K562 (cell line): ENCODE data around the gene SHANK1. TPM values are rescaled to one million over a fixed set of nuclear protein-coding genes. Genes with fewer than 3 reads are reported as not detected.

ENCODE experiments used
- CTCFL ChIP-seq: IDR thresholded peaks from 2 replicates; pipeline ENCODE4 v1.6.1; 2011; ENCODE audit warnings: borderline replicate concordance, low read depth, mild to moderate bottlenecking, moderate library complexity, low read length; ENCODE audit not compliant: insufficient read depth, poor library complexity, severe bottlenecking
- DEAF1 ChIP-seq: fragments of 450-650 bp; formaldehyde crosslinking; IDR thresholded peaks from 2 replicates; pipeline ENCODE4 v1.4.0; 2020; ENCODE audit warnings: mild to moderate bottlenecking, moderate library complexity
- FUS ChIP-seq: fragments of 200-400 bp; formaldehyde crosslinking; optimal IDR thresholded peaks from 2 replicates; pipeline ENCODE3; 2017; ENCODE audit warnings: low read depth, low read length
- LARP7 ChIP-seq: fragments of 450-650 bp; IDR thresholded peaks from 2 replicates; pipeline ENCODE4 v1.6.1; 2016
- MCM5 ChIP-seq: fragments of 450-650 bp; IDR thresholded peaks from 2 replicates; pipeline ENCODE4 v1.6.1; 2016; ENCODE audit warnings: low read depth
- MEF2A ChIP-seq: IDR thresholded peaks from 2 replicates; pipeline ENCODE4 v1.6.1; 2011; ENCODE audit warnings: low read depth, mild to moderate bottlenecking, low read length, moderate library complexity; ENCODE audit not compliant: control insufficient read depth
- NBN ChIP-seq: fragments of 450-650 bp; IDR thresholded peaks from 2 replicates; pipeline ENCODE4 v1.6.1; 2016; ENCODE audit warnings: low read depth, mild to moderate bottlenecking
- NCOA2 ChIP-seq, 2 experiments: fragments of 450-650 bp; IDR thresholded peaks; 2 replicates each; pipeline ENCODE4 v1.6.1; 2018; ENCODE audit warnings: mild to moderate bottlenecking in 2 of 2, moderate library complexity in 1 of 2; ENCODE audit not compliant: partially characterized antibody in 2 of 2
- NFXL1 ChIP-seq: fragments of 450-650 bp; formaldehyde crosslinking; IDR thresholded peaks from 2 replicates; pipeline ENCODE4 v1.4.0; 2021; ENCODE audit warnings: mild to moderate bottlenecking
- RBM22 ChIP-seq: fragments of 200-400 bp; formaldehyde crosslinking; IDR thresholded peaks from 2 replicates; pipeline ENCODE4 v1.6.1; 2018; ENCODE audit warnings: low read length, low read depth; ENCODE audit not compliant: poor library complexity, severe bottlenecking
- SIRT6 ChIP-seq: IDR thresholded peaks from one replicate; pipeline ENCODE4 v1.6.1; 2012; ENCODE audit warnings: low read depth, mild to moderate bottlenecking, control low read depth, inconsistent platforms, low read length, moderate library complexity
- SMARCC2 ChIP-seq: fragments of 450-650 bp; IDR thresholded peaks from 2 replicates; pipeline ENCODE4 v1.6.1; 2017; ENCODE audit warnings: antibody characterized with exemption, moderate library complexity, mild to moderate bottlenecking, low read depth
- SOX6 ChIP-seq: fragments of 450-650 bp; IDR thresholded peaks from 2 replicates; pipeline ENCODE4 v1.6.1; 2014; ENCODE audit warnings: mild to moderate bottlenecking
- ZBTB11 ChIP-seq, 3 experiments: fragments of 200-800 bp in 1 of 3; fragments of 250-450 bp in 1 of 3; fragments of 450-650 bp in 1 of 3; sonication (Bioruptor Pico) in 1 of 3; sonication (Bioruptor generic) in 1 of 3; formaldehyde crosslinking in 1 of 3; IDR thresholded peaks; 2 replicates each; pipeline versions ENCODE4 v1.6.1 to v1.8.0; 2016 to 2022; ENCODE audit warnings: mild to moderate bottlenecking in 2 of 3, missing genetic modification characterization in 2 of 3, missing compliant biosample characterization in 1 of 3, moderate library complexity in 1 of 3
- ZBTB7A ChIP-seq: IDR thresholded peaks from 2 replicates; pipeline ENCODE4 v1.6.1; 2011; ENCODE audit warnings: low read depth, mild to moderate bottlenecking, low read length, moderate library complexity, borderline replicate concordance; ENCODE audit not compliant: control insufficient read depth
- ZFP1 ChIP-seq: fragments of 450-650 bp; formaldehyde crosslinking; IDR thresholded peaks from 2 replicates; pipeline ENCODE4 v1.4.0; 2020; ENCODE audit warnings: mild to moderate bottlenecking, mixed read lengths
- ZNF398 ChIP-seq: fragments of 250-450 bp; sonication (Bioruptor Pico); IDR thresholded peaks from 2 replicates; pipeline ENCODE4 v1.8.0; 2021; ENCODE audit warnings: moderate library complexity, mild to moderate bottlenecking, inconsistent platforms
- polyA plus RNA-seq, 8 experiments: library from polyadenylated mRNA; depleted of rRNA in 4 of 8; stranded (reverse) in 5 of 8; unstranded in 3 of 8; fragments of >200 nt; fragmentation: Nextera tagmentation in 2 of 8; fragmentation: Illumina TruSeq in 1 of 8; extraction: Ambion mirVana in 2 of 8; extraction: Trizol in 1 of 8; gene quantifications; 2 replicates each; pipeline versions ENCODE4 v1.2.1 to v1.2.3, GENCODE V29; 2011 to 2014; ENCODE audit warnings: inconsistent platforms in 1 of 8, missing spikeins in 1 of 8
- total RNA-seq, 7 experiments: library from RNA; depleted of rRNA in 6 of 7; stranded (reverse); fragments of >200 nt in 6 of 7; fragmentation: Illumina TruSeq in 2 of 7; extraction: Trizol in 2 of 7; gene quantifications; 2 replicates each; pipeline versions ENCODE4 v1.2.1 to v1.2.3, GENCODE V29; 2011 to 2021; ENCODE audit warnings: low replicate concordance in 1 of 7

SHANK1 gene
- total and polyA plus RNA-seq, 9 of the 15 experiments (the other 6 are each of a cell fraction or from before 2014, with no cell fraction given) = 0.33 to 1.3 (median 0.55) TPM; not detected in 2

GRCh38 chr19:50639121-50640112 lies 80.2 kb downstream of the SHANK1 start, which contains the start of gene SYT3 (continued):
- TF ChIP-seq ZBTB11 (CRISPR knock-in tag; IDR thresholded peaks at IDR 0.05) = peak in 1 of 3 experiments; percentile 70; a peak in 1 of 6 replicates
- no peak for TF ChIP-seq ZFP1
- TF ChIP-seq MEF2A = no peak
- peak; percentile 73 for TF ChIP-seq ZBTB7A
- TF ChIP-seq FUS = no peak
- TF ChIP-seq NFXL1 (CRISPR knock-in tag) = no peak
- TF ChIP-seq SIRT6 = no peak
- TF ChIP-seq NBN = no peak
- TF ChIP-seq ZNF398 (CRISPR knock-in tag) = no peak
- TF ChIP-seq SOX6 = no peak
- no peak for TF ChIP-seq MCM5
- no peak for TF ChIP-seq CTCFL
- no peak for TF ChIP-seq SMARCC2
- no peak for TF ChIP-seq DEAF1
- TF ChIP-seq NCOA2 (IDR thresholded peaks at IDR 0.05; ENCODE audit: partially characterized antibody in 2 of 2) = no peak
- 0 out of 2 replicates have a peak, but pooled peaks have one; percentile 36 for TF ChIP-seq LARP7
- no peak for TF ChIP-seq RBM22
